Measurements from ENCODE around the gene BIN1.

The BIN1 gene

GRCh38 chr2:127103243-127104165 lies 3.5 kb downstream of the BIN1 start:
- DNase-seq (ENCODE audit: low read depth): no peak

DNA sequence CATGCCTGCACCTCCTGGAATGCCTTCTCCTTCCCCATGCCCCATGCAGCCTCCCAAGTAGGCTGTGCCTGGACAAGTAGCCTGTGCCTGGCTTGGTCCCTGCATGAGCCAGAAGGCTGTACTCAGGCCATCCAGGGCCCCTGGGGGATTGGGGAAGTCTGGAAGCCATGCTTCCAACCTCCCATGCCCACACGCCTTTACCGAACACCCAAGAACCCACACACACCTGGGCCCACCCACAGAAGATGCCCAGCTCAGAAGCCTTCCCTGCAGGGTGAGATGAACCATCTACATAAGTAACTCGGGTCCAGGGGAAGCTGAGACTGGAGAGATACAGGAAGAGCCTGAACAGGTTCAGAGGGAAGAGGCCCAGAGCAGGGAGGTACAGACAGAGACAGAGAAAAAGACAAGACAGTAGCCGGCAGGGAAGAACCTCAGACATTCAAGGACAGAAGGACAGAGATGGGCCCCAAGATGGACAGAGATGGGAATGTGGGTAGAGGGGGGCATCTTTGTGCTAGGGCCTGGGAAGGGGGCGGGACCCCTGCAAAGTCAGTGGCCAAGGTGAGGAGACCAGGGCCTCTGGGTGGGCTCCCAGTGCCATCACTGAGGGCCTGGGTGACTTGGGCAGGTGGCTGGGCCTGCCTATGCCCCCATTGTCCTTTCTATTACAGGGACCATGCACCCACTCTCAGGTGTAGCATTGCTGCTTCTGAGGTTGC lies 4.3 kb downstream of the BIN1 start:
- DNase-seq (ENCODE audit: low read depth): no peak

DNA sequence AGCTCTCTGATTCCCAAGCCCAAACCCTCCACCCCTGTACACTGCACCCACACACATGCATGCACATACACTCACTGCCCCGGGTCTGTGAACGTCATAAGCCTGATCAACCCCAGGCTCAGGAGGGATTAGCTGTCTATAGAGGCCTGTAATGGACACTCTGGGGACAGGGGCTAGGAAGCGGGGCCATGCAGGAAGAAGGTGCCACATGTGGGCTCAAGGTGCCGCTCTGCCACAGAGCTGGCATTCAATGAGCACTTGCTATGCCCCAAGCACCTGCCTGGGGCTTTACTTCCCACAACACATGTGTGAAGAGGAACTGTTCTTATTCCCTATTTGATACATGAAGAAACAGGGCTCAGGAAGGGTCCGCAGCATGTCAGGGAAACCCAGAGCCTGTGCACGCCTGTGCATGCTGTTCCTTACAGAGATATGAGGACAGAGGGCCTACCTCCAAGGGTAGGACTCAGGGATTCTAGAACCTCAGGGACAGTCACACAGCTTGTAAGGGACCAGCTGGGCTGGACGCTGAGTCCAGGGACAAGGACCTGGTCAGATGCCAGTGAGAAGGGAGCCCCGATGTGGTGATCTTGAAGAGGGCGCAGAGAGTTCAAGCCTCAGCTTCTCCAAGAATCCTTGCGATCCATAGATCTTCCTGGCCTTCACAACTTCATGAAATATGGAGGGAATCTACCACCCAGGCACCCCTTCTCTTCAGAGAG lies 5.0 kb downstream of the BIN1 start:
- DNase-seq (ENCODE audit: low read depth): no peak

- DNase-seq (ENCODE audit: low read depth): no peak
Observed at GRCh38 chr2:127101048-127101611, 5.8 kb downstream of the BIN1 start.

DNA sequence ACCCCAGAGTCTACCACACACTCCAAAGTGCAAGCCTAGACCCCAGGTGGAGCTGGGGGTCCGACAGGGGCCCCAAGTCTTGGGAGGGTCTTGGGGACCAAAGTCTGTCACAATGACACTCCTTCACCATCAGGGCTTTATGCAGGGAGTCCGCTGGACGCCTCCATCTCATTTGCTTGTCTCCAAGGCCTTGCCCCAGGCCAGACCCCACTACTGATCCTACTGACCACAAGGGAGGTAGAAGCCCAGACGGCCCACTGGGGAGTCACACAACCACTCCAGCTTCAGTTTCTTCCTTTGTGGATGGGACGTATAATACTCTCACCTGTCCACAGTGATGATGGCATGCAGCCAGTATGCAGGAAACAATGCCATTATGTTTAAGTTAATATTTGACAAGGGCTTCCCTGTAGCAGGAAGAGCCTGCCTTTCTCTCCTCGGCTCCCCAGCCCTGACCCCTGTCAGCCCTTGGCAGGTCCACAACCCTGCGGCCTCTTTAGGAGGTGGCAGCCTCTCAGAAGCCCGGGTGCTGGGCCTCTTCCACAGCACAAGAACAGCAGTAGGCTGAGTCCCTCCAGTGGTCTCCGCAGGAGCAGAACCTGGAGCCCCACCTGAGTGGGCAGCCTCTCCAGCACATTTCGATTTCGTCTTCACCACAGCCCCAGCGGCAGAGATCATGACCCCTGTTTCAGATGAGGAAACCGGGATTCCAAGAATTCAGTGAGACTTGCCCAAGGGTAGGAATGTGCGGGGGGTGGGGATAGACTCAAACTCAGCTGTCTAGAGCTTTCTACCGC lies 6.5 kb downstream of the BIN1 start:
- no peak for DNase-seq (ENCODE audit: low read depth)

DNA sequence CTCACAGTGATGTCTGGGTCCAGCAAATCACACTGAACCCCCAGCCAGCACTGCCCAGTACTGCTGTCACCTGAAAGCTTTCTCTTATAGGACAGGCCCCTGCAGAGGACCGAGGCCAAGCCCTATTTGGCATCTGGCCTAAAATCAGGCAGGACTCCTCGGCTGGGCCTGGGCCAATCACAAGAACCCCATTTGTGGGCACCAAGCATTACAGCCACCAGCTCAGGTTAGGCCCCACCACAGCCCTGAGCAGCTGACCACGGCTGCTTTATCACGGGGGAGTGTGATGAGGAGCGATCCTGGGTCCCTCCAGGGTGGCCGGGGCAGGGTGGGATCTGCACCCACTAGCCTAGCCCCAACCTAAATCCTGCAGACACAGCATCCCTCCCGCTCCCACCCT lies 8.2 kb downstream of the BIN1 start:
- no peak for DNase-seq (ENCODE audit: low read depth)

GRCh38 chr2:127097841-127098651 lies 8.9 kb downstream of the BIN1 start:
- DNase-seq (ENCODE audit: low read depth): no peak

- DNase-seq (ENCODE audit: low read depth): no peak
Observed at GRCh38 chr2:127097471-127097765, 9.5 kb downstream of the BIN1 start.

DNA sequence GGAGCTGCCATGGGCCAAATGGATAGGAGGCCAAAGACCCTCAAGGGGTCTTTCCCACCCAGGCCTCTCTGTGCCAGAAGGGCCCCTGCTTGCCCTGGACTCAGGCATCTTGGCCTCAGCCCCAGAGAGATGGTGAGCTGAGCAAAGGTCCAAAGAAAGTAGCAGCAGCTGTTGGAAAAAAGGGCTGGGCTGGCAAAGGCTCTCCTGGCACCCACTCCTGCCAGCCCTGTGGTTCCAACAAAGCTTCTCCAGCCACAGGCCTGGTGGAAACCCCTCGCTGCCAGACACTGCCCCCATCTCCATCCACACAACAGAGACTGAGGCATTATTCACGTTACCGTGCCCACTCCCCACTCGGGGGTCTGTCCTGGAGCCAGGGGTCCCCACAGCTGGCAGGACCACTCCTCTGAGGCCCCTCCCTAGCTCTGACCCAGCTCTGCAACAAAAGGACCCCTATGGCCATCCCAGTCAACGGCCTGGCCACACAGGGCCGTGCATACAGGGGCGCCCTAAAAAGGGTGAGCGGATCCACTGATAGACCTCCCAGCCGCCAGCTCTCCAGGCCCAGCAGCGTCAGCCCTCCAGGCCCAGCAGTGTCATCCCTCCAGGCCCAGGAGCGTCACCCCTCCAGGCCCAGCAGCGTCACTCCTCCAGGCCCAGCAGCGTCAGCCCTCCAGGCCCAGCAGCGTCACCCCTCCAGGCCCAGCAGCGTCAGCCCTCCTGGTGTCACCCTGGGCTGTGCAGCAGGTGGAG lies 10.1 kb downstream of the BIN1 start:
- DNase-seq (ENCODE audit: low read depth): no peak

DNA sequence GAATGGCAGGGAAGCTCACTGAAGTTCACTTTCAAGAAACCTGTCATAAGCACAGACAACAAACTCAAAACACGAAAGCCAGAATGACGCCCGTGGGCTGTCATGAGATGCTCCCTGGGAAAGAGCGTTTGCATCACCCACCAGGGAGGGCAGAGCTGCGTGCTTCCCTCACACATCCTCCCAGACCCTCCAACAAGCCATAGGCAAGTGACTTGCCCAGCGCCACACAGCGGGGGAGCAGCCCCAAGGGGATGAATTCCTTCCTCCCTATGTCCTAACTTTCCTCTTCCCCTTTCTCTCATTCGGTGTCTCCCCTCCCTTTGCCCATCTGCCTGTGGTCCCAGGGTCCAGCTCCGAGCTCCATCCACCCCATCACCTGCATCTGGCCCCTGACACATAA lies 10.7 kb downstream of the BIN1 start:
- no peak for DNase-seq (ENCODE audit: low read depth)

- no peak for DNase-seq (ENCODE audit: low read depth)
Observed at GRCh38 chr2:127095784-127096183, 11.2 kb downstream of the BIN1 start.

GRCh38 chr2:127095367-127095641 lies 11.7 kb downstream of the BIN1 start:
- no peak for DNase-seq (ENCODE audit: low read depth)

- no peak for DNase-seq (ENCODE audit: low read depth)
Observed at GRCh38 chr2:127094509-127095366, 12.2 kb downstream of the BIN1 start.

- no peak for DNase-seq (ENCODE audit: low read depth)
Observed at GRCh38 chr2:127093648-127094210, 13.2 kb downstream of the BIN1 start.

GRCh38 chr2:127092901-127093516 lies 13.9 kb downstream of the BIN1 start:
- DNase-seq (ENCODE audit: low read depth): no peak

GRCh38 chr2:127092306-127092705 lies 14.6 kb downstream of the BIN1 start:
- DNase-seq (ENCODE audit: low read depth): no peak

GRCh38 chr2:127091886-127092285 lies 15.1 kb downstream of the BIN1 start:
- DNase-seq (ENCODE audit: low read depth): no peak

DNA sequence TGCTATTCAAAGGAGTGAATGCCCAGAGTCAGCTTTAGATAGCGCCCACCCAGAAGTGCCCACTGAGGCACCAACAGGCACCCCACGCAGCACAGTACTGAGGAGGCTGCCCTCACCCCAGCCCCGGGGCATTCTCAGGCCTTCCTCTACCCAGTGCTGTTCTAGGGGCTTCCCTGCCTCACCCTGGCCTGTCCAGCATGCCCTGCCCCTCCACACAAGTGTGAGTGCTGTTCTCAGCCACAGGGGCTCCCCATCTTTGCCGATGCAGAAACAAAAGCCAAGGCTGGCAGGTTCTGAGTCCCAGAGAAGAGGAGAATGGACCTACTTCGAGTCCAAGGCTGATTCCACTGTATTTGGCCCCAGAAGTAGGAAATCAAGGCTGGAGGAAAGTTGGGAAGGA lies 15.8 kb downstream of the BIN1 start:
- DNase-seq (ENCODE audit: low read depth): no peak
